ENCODE results near the gene ALG8.

The ALG8 gene

GRCh38 chr11:78074756-78075155, 64.7 kb downstream of the ALG8 start:
- TF ChIP-seq CTCF (IDR thresholded peaks at IDR 0.05; ENCODE audit: low read depth, low read length, missing control alignments), result no peak
- no peak overlapping the region for H3K4me3 ChIP-seq (ENCODE audit: low read depth, low read length)
- in situ Hi-C loops (cut with HindIII; ENCODE audit: low sequenced_read_pairs), result no loop called here
- no peak for DNase-seq (ENCODE audit: low read depth)

- H3K4me3 ChIP-seq (ENCODE audit: low read depth, low read length), result no peak overlapping the region
- no peak for DNase-seq (ENCODE audit: low read depth)
- TF ChIP-seq CTCF (IDR thresholded peaks at IDR 0.05; ENCODE audit: low read depth, low read length, missing control alignments), result no peak
- in situ Hi-C loops (cut with HindIII; ENCODE audit: low sequenced_read_pairs), result no loop called here
These were observed 67.0 kb downstream of the ALG8 start for GRCh38 chr11:78072455-78072854.

- no peak for DNase-seq (ENCODE audit: low read depth)
- no peak for TF ChIP-seq CTCF (IDR thresholded peaks at IDR 0.05; ENCODE audit: low read depth, low read length, missing control alignments)
- no peak overlapping the region for H3K4me3 ChIP-seq (ENCODE audit: low read depth, low read length)
- in situ Hi-C loops (cut with HindIII; ENCODE audit: low sequenced_read_pairs), result no loop called here
These were observed 67.7 kb downstream of the ALG8 start for GRCh38 chr11:78071717-78072116.

- H3K4me3 ChIP-seq (ENCODE audit: low read depth, low read length), result no peak overlapping the region
- TF ChIP-seq CTCF (IDR thresholded peaks at IDR 0.05; ENCODE audit: low read depth, low read length, missing control alignments), result no peak
- no peak for DNase-seq (ENCODE audit: low read depth)
- in situ Hi-C loops (cut with HindIII; ENCODE audit: low sequenced_read_pairs), result no loop called here
These were observed 68.8 kb downstream of the ALG8 start for GRCh38 chr11:78070621-78071020.

GRCh38 chr11:78069465-78069864, 70.0 kb downstream of the ALG8 start:
- in situ Hi-C loops (cut with HindIII; ENCODE audit: low sequenced_read_pairs), result no loop called here
- DNase-seq (ENCODE audit: low read depth), result no peak
- TF ChIP-seq CTCF (IDR thresholded peaks at IDR 0.05; ENCODE audit: low read depth, low read length, missing control alignments), result no peak
- H3K4me3 ChIP-seq (ENCODE audit: low read depth, low read length), result no peak overlapping the region

- no peak for TF ChIP-seq CTCF (IDR thresholded peaks at IDR 0.05; ENCODE audit: low read depth, low read length, missing control alignments)
- in situ Hi-C loops (cut with HindIII; ENCODE audit: low sequenced_read_pairs), result no loop called here
- no peak overlapping the region for H3K4me3 ChIP-seq (ENCODE audit: low read depth, low read length)
- no peak for DNase-seq (ENCODE audit: low read depth)
These were observed 71.7 kb downstream of the ALG8 start for GRCh38 chr11:78067704-78068103.

GRCh38 chr11:78066471-78066870, 73.0 kb downstream of the ALG8 start:
- in situ Hi-C loops (cut with HindIII; ENCODE audit: low sequenced_read_pairs), result no loop called here
- no peak for DNase-seq (ENCODE audit: low read depth)
- TF ChIP-seq CTCF (IDR thresholded peaks at IDR 0.05; ENCODE audit: low read depth, low read length, missing control alignments), result no peak
- no peak overlapping the region for H3K4me3 ChIP-seq (ENCODE audit: low read depth, low read length)
